ENCODE data around the gene KLHL21.

KLHL21 gene

GRCh38 chr1:6587261-6588005 lies 15.2 kb downstream of the KLHL21 start:
- Histone ChIP-seq H3K27ac (peak overlapping the region; percentile 35 to 54), H3K4me3 (no peak overlapping the region)
- TF ChIP-seq, protein P1, sequence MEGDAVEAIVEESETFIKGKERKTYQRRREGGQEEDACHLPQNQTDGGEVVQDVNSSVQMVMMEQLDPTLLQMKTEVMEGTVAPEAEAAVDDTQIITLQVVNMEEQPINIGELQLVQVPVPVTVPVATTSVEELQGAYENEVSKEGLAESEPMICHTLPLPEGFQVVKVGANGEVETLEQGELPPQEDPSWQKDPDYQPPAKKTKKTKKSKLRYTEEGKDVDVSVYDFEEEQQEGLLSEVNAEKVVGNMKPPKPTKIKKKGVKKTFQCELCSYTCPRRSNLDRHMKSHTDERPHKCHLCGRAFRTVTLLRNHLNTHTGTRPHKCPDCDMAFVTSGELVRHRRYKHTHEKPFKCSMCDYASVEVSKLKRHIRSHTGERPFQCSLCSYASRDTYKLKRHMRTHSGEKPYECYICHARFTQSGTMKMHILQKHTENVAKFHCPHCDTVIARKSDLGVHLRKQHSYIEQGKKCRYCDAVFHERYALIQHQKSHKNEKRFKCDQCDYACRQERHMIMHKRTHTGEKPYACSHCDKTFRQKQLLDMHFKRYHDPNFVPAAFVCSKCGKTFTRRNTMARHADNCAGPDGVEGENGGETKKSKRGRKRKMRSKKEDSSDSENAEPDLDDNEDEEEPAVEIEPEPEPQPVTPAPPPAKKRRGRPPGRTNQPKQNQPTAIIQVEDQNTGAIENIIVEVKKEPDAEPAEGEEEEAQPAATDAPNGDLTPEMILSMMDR (IDR thresholded peaks at IDR 0.05) = no peak
- no peak for DNase-seq (ENCODE audit: low spot score)

DNA sequence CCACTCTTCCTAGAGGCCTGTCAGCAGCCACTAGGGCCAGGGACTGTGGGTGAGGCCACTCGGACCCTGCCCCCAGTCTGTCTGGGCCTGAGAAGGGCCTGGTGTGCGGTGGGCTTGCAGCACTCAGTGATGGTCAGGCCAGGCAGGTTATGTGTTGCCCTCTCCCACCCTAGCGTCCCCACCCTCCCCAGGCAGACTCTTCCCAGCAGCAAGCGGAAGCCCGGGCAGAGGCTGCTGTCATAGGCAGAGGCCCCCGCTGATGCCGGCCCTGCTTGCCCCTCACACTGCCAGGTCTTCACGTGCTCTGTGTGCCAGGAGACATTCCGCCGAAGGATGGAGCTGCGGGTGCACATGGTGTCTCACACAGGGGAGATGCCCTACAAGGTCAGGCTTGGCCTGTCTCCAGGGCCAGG lies 16.3 kb downstream of the KLHL21 start:
- DNase-seq (ENCODE audit: low spot score) = no peak
- no peak overlapping the region for H3K27ac ChIP-seq
- no peak overlapping the region for H3K4me3 ChIP-seq
- TF ChIP-seq, protein P1 (IDR thresholded peaks at IDR 0.05) = no peak

- TF ChIP-seq, protein P1 (IDR thresholded peaks at IDR 0.05) = no peak
- no peak overlapping the region for H3K27ac ChIP-seq
- DNase-seq (ENCODE audit: low spot score) = no peak
- no peak overlapping the region for H3K4me3 ChIP-seq
These were observed 16.8 kb downstream of the KLHL21 start for GRCh38 chr1:6585841-6586240.

GRCh38 chr1:6585081-6585722 lies 17.5 kb downstream of the KLHL21 start:
- no peak overlapping the region for H3K4me3 ChIP-seq
- no peak for DNase-seq (ENCODE audit: low spot score)
- H3K27ac ChIP-seq = no peak overlapping the region
- TF ChIP-seq, protein P1 (IDR thresholded peaks at IDR 0.05) = no peak

- TF ChIP-seq, protein P1 (IDR thresholded peaks at IDR 0.05) = no peak
- no peak overlapping the region for H3K27ac ChIP-seq
- no peak for DNase-seq (ENCODE audit: low spot score)
- no peak overlapping the region for H3K4me3 ChIP-seq
These were observed 18.3 kb downstream of the KLHL21 start for GRCh38 chr1:6584126-6585080.

DNA sequence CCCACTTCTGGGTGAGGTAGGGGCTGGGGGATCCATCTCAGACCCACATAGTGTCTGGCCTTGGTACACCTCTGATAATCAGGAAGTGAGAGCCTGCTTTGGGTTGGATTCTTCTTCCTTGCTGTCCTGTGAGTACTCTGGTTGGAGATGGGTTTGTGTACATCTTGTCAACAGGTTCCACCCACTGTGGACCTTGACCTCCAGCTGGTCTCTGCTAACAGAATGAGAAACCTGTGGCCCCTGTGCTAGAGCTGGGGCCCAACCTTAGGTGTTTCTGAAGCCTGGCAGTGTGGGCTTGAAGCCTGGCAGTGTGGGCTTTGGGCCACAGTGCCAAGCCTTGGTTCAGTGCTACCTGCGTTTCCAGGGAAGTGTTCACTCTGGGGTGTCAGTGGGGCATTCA lies 20.3 kb downstream of the KLHL21 start:
- H3K27ac ChIP-seq = no peak overlapping the region
- no peak overlapping the region for H3K4me3 ChIP-seq
- DNase-seq (ENCODE audit: low spot score) = no peak
- TF ChIP-seq, protein P1 (IDR thresholded peaks at IDR 0.05) = no peak
